K562 (cell line): Measurements from ENCODE around the gene ADGRD1. TPM values are rescaled to one million over a fixed set of nuclear protein-coding genes. Genes with fewer than 3 reads are reported as not detected.

Source experiments
- ARHGAP35 ChIP-seq: fragments of 450-650 bp; IDR thresholded peaks from 2 replicates; pipeline ENCODE4 v1.6.1; 2018; ENCODE audit not compliant: partially characterized antibody
- BMI1 ChIP-seq: fragments of 150-350 bp; IDR thresholded peaks from 2 replicates; pipeline ENCODE4 v1.6.1; 2014; ENCODE audit warnings: low read length
- CBFA2T3 ChIP-seq: fragments of 450-650 bp; IDR thresholded peaks from 2 replicates; pipeline ENCODE4 v1.6.1; 2017
- FIP1L1 ChIP-seq: fragments of 200-400 bp; formaldehyde crosslinking; IDR thresholded peaks from 2 replicates; pipeline ENCODE4 v1.6.1; 2018; ENCODE audit warnings: mild to moderate bottlenecking, low read depth, low read length; ENCODE audit not compliant: poor library complexity, severe bottlenecking
- GTF2F1 ChIP-seq: IDR thresholded peaks from 2 replicates; pipeline ENCODE4 v1.6.1; 2011; ENCODE audit warnings: low read depth, low read length, improper control_type of control experiment
- HEY1 ChIP-seq: fragments of 250-450 bp; sonication (Bioruptor Pico); IDR thresholded peaks from 2 replicates; pipeline ENCODE4 v1.5.0; 2020; ENCODE audit warnings: mild to moderate bottlenecking, moderate library complexity, borderline replicate concordance
- HOXB6 ChIP-seq: fragments of 250-450 bp; sonication (Bioruptor Pico); IDR thresholded peaks from 2 replicates; pipeline ENCODE4 v1.5.1; 2022; ENCODE audit warnings: mild to moderate bottlenecking, borderline replicate concordance
- ILF3 ChIP-seq: fragments of 450-650 bp; IDR thresholded peaks from 2 replicates; pipeline ENCODE4 v1.6.1; 2018; ENCODE audit warnings: antibody characterized with exemption, mild to moderate bottlenecking, moderate library complexity, borderline replicate concordance
- MAFF ChIP-seq: IDR thresholded peaks from 2 replicates; pipeline ENCODE4 v1.6.1; 2012; ENCODE audit warnings: low read length, improper control_type of control experiment
- NCOA2 ChIP-seq, 2 experiments: fragments of 450-650 bp; IDR thresholded peaks; 2 replicates each; pipeline ENCODE4 v1.6.1; 2018; ENCODE audit warnings: mild to moderate bottlenecking in 2 of 2, moderate library complexity in 1 of 2; ENCODE audit not compliant: partially characterized antibody in 2 of 2
- NFE2 ChIP-seq: IDR thresholded peaks from 2 replicates; pipeline ENCODE4 v1.6.1; 2014; ENCODE audit warnings: antibody characterized with exemption, low read depth
- PPARD ChIP-seq: fragments of 250-450 bp; sonication (Bioruptor Pico); IDR thresholded peaks from 2 replicates; pipeline ENCODE4 v1.8.0; 2022; ENCODE audit warnings: inconsistent platforms, mild to moderate bottlenecking, moderate library complexity
- RBBP5 ChIP-seq: fragments of 200-600 bp; sonication (generic); IDR thresholded peaks from 2 replicates; pipeline ENCODE4 v1.6.1; 2012; ENCODE audit warnings: borderline replicate concordance, mild to moderate bottlenecking, low read length, control low read depth, inconsistent platforms; ENCODE audit not compliant: insufficient read depth, poor library complexity, severe bottlenecking
- SAP30 ChIP-seq: fragments of 200-600 bp; sonication (generic); IDR thresholded peaks from 2 replicates; pipeline ENCODE4 v1.6.1; 2012; ENCODE audit warnings: borderline replicate concordance, low read depth, mild to moderate bottlenecking, moderate library complexity, low read length, control low read depth, inconsistent platforms; ENCODE audit not compliant: insufficient read depth, poor library complexity, severe bottlenecking
- SMARCA5 ChIP-seq: fragments of 450-650 bp; IDR thresholded peaks from 2 replicates; pipeline ENCODE4 v1.6.1; 2016
- SMARCE1 ChIP-seq: fragments of 450-650 bp; IDR thresholded peaks from 2 replicates; pipeline ENCODE4 v1.7.1; 2016; ENCODE audit warnings: mild to moderate bottlenecking
- SNRNP70 ChIP-seq: fragments of 200-400 bp; formaldehyde crosslinking; optimal IDR thresholded peaks from 2 replicates; pipeline ENCODE3; 2017; ENCODE audit warnings: low read depth, low read length
- SPI1 ChIP-seq: IDR thresholded peaks from 2 replicates; pipeline ENCODE4 v1.6.1; 2011; ENCODE audit warnings: low read depth, low read length, control low read depth, borderline replicate concordance
- ZBTB8A ChIP-seq: fragments of 450-650 bp; IDR thresholded peaks from 2 replicates; pipeline ENCODE4 v1.6.1; 2018; ENCODE audit warnings: mild to moderate bottlenecking, moderate library complexity; ENCODE audit not compliant: partially characterized antibody
- polyA plus RNA-seq, 8 experiments: library from polyadenylated mRNA; depleted of rRNA in 4 of 8; stranded (reverse) in 5 of 8; unstranded in 3 of 8; fragments of >200 nt; fragmentation: Nextera tagmentation in 2 of 8; fragmentation: Illumina TruSeq in 1 of 8; extraction: Ambion mirVana in 2 of 8; extraction: Trizol in 1 of 8; gene quantifications; 2 replicates each; pipeline versions ENCODE4 v1.2.1 to v1.2.3, GENCODE V29; 2011 to 2014; ENCODE audit warnings: inconsistent platforms in 1 of 8, missing spikeins in 1 of 8
- total RNA-seq, 7 experiments: library from RNA; depleted of rRNA in 6 of 7; stranded (reverse); fragments of >200 nt in 6 of 7; fragmentation: Illumina TruSeq in 2 of 7; extraction: Trizol in 2 of 7; gene quantifications; 2 replicates each; pipeline versions ENCODE4 v1.2.1 to v1.2.3, GENCODE V29; 2011 to 2021; ENCODE audit warnings: low replicate concordance in 1 of 7
- TF ChIP-seq, protein P1 (sequence below): sonication (generic); formaldehyde crosslinking; IDR thresholded peaks from 2 replicates; pipeline ENCODE4 v1.8.0; 2022; ENCODE audit warnings: mild to moderate bottlenecking, missing genetic modification reagents
- TF ChIP-seq, protein P2 (sequence below): fragments of 450-650 bp; IDR thresholded peaks from 2 replicates; pipeline ENCODE4 v1.7.1; 2018; ENCODE audit warnings: mild to moderate bottlenecking, low read depth; ENCODE audit not compliant: partially characterized antibody
- TF ChIP-seq, protein P3 (sequence below): sonication (generic); formaldehyde crosslinking; IDR thresholded peaks from 2 replicates; pipeline ENCODE4 v1.8.1; 2023; ENCODE audit warnings: mild to moderate bottlenecking, missing genetic modification reagents, moderate library complexity

ADGRD1 gene
- total and polyA plus RNA-seq, 9 of the 15 experiments (the other 6 are each of a cell fraction or from before 2014, with no cell fraction given) = 1.7 to 11.7 (median 3.3) TPM

DNA sequence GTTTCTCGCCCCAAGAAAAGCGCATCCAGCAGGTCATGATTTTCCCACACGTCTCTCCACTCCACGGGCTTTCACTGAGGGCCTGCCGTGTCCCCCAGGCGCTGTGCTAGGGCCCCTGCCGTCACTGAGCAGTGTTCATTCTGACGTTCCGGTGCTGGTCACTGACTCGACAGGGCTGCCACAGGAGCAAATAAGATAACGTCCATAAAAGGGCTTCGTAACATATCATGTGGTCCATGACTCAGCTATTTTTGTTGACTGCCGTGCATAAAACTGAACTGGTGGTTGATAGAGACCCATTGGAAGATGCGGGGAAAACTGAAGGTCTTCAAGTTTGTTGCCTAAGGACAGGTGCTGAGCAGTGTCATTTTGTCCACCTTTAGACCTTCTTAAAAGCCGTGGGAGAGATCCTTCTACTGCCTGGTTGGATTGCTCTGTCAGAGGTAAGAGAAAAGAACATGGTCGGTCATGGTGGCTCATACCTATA is 46.3 kb downstream of the ADGRD1 start (continued):
- TF ChIP-seq ILF3 (no peak), FIP1L1 (no peak), SMARCA5 (no peak; the same call in 1 of the 2 replicates), ZBTB8A (no peak), SMARCE1 (peak; percentile 83; the same call in 1 of the 2 replicates), HEY1 (CRISPR knock-in tag) (no peak), PPARD (CRISPR knock-in tag) (no peak), SAP30 (no peak), HOXB6 (CRISPR knock-in tag) (no peak), MAFF (peak; percentile 99), SPI1 (no peak), GTF2F1 (no peak), NCOA2 (IDR thresholded peaks at IDR 0.05; ENCODE audit: partially characterized antibody in 2 of 2) (no peak), CBFA2T3 (peak; percentile 74), BMI1 (no peak), ARHGAP35 (no peak), SNRNP70 (no peak), NFE2 (peak; percentile 99), RBBP5 (no peak)
- TF ChIP-seq, protein P1, sequence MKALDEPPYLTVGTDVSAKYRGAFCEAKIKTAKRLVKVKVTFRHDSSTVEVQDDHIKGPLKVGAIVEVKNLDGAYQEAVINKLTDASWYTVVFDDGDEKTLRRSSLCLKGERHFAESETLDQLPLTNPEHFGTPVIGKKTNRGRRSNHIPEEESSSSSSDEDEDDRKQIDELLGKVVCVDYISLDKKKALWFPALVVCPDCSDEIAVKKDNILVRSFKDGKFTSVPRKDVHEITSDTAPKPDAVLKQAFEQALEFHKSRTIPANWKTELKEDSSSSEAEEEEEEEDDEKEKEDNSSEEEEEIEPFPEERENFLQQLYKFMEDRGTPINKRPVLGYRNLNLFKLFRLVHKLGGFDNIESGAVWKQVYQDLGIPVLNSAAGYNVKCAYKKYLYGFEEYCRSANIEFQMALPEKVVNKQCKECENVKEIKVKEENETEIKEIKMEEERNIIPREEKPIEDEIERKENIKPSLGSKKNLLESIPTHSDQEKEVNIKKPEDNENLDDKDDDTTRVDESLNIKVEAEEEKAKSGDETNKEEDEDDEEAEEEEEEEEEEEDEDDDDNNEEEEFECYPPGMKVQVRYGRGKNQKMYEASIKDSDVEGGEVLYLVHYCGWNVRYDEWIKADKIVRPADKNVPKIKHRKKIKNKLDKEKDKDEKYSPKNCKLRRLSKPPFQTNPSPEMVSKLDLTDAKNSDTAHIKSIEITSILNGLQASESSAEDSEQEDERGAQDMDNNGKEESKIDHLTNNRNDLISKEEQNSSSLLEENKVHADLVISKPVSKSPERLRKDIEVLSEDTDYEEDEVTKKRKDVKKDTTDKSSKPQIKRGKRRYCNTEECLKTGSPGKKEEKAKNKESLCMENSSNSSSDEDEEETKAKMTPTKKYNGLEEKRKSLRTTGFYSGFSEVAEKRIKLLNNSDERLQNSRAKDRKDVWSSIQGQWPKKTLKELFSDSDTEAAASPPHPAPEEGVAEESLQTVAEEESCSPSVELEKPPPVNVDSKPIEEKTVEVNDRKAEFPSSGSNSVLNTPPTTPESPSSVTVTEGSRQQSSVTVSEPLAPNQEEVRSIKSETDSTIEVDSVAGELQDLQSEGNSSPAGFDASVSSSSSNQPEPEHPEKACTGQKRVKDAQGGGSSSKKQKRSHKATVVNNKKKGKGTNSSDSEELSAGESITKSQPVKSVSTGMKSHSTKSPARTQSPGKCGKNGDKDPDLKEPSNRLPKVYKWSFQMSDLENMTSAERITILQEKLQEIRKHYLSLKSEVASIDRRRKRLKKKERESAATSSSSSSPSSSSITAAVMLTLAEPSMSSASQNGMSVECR (CRISPR knock-in tag) = no peak
- TF ChIP-seq, protein P2, sequence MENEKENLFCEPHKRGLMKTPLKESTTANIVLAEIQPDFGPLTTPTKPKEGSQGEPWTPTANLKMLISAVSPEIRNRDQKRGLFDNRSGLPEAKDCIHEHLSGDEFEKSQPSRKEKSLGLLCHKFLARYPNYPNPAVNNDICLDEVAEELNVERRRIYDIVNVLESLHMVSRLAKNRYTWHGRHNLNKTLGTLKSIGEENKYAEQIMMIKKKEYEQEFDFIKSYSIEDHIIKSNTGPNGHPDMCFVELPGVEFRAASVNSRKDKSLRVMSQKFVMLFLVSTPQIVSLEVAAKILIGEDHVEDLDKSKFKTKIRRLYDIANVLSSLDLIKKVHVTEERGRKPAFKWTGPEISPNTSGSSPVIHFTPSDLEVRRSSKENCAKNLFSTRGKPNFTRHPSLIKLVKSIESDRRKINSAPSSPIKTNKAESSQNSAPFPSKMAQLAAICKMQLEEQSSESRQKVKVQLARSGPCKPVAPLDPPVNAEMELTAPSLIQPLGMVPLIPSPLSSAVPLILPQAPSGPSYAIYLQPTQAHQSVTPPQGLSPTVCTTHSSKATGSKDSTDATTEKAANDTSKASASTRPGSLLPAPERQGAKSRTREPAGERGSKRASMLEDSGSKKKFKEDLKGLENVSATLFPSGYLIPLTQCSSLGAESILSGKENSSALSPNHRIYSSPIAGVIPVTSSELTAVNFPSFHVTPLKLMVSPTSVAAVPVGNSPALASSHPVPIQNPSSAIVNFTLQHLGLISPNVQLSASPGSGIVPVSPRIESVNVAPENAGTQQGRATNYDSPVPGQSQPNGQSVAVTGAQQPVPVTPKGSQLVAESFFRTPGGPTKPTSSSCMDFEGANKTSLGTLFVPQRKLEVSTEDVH = no peak
- TF ChIP-seq, protein P3, sequence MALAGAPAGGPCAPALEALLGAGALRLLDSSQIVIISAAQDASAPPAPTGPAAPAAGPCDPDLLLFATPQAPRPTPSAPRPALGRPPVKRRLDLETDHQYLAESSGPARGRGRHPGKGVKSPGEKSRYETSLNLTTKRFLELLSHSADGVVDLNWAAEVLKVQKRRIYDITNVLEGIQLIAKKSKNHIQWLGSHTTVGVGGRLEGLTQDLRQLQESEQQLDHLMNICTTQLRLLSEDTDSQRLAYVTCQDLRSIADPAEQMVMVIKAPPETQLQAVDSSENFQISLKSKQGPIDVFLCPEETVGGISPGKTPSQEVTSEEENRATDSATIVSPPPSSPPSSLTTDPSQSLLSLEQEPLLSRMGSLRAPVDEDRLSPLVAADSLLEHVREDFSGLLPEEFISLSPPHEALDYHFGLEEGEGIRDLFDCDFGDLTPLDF (CRISPR knock-in tag) = no peak; the same call in 1 of the 2 replicates
